ENCODE data around the gene CCDC7.
"Not testable (repeated sequence)": the region's sequence is repeated elsewhere in the genome, so short reads cannot be mapped to it uniquely, and the experiment has no call there.

CCDC7 gene

DNA sequence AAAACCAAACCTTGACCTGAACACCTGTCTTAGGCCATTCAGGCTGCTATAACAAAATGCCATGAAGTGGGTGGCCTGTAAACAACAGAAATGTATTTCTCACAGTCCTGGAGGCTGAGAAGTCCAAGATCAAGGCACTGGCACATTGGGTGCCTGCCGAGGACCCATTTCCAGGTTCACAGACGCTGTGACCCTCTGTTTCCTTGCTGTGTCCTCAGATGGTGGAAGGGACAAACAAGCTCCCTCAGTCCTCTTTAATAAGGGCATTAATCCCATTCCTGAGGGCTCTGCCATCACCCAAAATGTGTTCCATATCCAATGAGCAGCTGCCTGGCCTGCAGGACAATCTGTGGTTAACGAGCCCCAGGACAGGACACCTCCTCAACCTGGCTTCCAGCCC is 444.5 kb downstream of the CCDC7 start:
- no peak for DNase-seq

DNA sequence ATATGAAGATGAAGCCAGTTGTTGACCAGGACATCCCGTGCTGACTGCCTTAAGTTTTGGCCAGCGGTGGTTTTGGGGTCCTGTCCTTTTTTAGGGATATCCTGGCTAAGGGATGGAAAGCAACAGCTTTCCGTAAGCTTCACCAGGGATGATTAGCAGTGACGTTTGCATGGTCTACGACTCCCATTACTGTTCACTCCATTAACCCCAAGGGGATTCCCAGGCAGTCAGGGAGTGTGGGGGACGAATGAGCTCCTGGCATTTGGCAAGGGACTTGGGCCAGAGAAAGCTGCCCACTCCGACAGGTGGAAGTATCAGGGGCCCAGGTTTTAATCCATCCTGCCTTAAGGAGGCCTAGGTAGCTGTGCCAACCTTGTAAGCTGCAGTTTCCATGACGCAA is 445.3 kb downstream of the CCDC7 start:
- no peak for DNase-seq

DNA sequence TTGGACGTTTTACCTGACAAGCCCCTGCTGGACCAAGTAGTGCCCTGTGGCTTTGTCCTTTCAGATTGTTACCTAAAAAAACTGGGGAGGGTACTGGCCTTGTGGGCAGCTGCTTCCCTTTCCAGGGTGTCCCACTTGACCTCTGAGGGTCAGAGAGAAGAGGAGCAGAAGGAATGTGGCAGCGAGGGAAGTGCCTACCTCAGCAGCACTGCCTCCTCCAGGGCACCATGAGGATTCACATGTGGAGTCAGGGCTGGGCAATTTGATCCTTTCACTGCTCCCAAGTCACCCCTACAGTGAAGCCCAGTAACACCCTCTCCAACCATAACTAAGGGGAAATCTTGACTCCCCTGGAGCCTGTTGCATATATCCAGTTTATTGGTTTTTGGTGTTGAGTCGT is 447.5 kb downstream of the CCDC7 start:
- no peak for DNase-seq

DNA sequence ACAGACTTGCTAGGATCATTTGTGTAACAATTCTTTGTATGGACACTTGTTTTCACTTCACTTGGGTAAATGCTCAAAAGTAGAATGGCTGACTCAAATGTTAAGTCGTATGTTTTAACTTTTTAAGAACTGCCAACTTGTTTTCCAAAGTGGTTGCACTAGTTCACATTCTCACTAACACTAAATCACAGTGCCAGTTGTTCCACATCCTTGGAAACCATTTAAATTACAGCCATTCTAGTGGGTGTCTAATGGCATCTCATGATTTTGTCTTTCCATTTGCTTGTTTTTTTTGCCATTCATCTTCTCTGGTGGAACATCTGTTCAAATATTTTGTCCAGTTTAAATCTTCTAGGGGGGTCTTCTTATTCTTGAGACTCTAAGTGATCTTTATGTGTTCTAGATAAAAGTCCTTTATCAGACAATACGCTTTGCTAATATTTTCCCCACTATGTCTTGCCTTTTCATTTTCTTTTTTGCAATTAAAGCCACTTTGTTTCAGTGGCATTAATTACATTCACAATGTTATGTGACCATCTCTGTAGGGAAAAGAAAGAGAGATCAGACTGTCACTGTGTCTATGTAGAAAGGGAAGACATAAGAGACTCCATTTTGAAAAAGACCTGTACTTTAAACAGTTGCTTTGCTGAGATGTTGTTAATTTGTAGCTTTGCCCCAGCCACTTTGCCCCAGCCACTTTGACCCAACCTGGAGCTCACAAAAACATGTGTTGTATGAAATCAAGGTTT is 448.1 kb downstream of the CCDC7 start:
- no peak for DNase-seq

DNA sequence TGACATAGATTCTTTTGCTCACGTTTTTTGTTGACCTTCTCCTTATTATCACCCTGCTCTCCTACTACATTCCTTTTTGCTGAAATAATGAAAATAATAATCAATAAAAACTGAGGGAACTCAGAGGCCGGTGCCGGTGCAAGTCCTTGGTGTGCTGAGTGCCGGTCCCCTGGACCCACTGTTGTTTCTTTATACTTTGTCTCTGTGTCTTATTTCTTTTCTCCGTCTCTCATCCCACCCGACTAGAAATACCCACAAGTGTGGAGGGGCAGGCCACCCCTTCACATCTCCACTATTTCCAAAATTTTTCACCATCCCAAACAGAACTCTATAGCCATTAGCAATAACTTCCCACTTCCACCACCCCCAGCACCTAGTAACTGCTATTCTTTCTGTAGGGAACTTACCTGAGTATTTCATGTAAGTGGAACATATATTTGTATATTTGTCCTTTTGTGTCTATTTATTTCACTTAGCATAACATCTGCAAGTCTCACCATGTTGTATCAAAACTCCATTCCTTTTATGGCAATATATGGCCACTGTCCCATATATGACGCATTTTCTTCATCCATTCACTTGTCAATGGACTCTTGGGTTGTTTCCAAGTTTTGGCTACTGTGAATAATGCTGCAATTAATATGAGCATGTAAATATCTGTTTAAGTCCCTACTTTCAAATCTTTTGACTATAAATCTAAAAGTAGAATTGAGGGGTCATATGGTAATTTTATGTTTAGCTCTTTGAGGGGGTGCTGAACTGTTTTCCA is 449.4 kb downstream of the CCDC7 start:
- not testable (repeated sequence) for DNase-seq

DNA sequence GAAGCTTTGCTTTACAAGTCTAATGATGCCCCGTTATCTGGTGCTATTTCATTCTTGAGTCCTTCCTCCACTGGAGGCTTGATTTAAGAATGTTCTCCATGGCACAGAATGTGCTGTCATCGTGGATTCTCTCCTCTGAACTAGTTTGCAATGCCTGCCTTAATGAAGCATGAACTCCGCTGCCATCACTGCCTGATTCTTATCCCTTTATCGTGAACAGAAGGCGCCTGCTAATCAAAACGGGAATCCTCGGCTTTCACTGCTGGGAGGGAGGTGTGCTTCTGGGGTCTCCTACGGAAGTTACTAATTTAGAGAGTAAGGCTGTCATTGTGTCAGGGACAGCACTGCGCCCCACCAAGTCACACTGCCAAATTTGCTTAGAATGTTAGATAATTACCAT is 455.9 kb downstream of the CCDC7 start:
- DNase-seq = no peak

DNA sequence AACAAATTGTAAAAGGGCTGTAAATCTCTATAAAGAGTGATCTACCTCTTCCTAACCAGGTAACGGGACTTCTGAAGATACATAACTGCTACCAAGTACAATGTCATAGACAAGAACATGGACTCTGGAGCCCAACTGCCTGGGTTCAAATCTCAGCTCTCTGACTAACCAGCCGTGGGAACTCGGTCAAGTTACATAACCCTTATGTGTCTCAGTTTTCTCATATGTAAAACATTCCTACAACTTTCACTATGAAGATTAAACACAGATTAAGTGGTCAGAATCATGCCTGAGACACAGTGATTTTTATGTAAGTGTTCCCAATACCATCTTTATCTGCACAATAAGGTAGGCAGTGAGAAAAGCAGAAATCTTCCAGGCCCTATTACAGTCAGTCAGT is 459.5 kb downstream of the CCDC7 start:
- no peak for DNase-seq

DNA sequence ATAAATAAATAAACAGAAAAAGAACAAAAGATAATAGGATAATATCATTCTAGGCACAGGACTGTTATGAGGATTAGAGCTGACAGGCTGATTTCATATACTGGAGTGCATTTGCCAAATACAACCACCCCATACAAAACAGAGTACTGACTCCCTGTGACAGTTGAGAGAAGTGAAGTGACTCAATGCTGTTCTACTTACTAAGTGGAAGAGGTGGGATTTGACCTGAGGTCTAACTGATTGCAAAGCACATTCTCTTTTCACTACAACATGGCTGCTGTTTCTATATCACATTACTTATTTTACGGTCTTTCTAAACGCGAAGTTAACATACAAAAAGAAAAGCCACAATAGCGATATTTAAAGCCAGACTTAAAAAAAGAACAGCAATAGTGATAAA is 460.7 kb downstream of the CCDC7 start:
- no peak for DNase-seq

DNA sequence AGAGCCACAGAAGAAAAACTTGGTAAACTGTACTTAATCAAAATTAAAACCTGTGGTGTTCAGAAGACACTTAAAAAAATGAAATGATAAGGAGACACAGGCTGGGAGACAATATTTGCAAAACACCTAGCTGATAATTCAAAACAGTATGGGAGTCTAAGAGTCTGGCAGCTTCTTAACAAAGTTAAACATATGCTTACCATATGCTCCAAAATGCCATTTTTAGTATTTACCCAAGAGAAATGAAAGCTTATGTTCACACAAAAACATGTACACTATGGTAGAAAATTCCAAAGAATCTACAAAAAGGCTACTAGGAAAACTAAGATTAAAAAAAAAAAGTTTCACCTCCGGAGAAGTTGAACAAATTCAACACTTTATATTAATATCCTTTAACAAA is 463.5 kb downstream of the CCDC7 start:
- DNase-seq = no peak

DNA sequence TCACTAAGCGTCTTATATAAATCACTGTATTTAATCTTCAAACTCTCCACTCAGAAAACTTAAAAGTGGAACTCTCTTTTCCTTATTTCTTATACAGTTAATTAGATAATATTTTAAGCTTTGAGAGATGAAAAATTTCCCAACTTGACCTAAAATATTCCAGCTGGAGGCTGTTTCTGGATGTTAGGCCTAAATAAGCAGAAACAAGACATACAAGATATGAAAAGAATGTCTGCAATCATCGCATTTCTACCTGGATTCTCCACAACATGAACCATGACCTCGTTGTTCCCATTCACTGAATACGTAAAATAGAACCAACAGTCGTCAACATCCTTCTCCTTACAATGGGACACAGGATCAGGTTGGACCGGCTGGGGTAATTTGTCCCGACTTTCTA is 464.0 kb downstream of the CCDC7 start:
- DNase-seq = not testable (repeated sequence)

DNA sequence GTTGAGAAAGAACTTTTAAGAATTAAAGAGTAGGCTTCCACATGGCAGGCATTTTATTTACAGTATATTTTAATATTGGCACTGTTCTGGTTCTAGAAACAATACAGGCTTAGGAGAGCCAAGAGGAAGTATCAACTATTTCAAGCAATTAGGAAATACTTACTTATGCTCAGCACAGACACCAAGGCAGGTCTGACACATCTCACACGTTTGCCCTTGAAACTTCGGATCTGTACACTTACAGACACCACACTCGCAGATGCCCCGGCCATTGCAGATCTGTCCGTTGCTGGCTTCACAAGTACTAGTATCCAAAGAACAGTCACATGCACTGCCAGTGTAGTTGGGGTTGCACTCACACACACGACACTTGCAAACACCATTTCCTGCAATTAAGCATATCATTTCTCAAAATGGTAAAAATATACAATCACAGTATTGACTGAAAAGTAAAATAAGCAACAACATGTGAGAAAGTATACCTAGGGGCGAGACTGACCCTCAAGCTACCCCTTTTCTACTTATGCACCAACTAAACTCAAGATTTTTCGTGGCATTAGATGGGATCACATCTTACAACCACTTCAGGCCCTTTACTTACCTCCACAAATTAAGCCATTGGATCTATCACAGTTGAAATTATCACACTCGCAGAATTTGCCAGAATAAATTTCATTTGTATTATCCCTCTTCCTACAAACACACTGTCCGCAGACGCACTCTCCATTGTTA is 465.5 kb downstream of the CCDC7 start:
- no peak for DNase-seq

DNA sequence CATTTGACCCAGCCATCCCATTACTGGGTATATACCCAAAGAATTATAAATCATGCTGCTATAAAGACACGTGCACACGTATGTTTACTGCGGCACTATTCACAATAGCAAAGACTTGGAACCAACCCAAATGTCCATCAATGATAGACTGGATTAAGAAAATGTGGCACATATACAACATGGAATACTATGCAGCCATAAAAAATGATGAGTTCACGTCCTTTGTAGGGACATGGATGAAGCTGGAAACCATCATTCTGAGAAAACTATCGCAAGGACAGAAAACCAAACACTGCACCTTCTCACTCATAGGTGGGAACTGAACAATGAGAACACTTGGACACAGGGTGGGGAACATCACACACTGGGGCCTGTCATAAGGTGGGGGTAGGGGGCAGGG is 471.9 kb downstream of the CCDC7 start:
- DNase-seq = not testable (repeated sequence)

DNA sequence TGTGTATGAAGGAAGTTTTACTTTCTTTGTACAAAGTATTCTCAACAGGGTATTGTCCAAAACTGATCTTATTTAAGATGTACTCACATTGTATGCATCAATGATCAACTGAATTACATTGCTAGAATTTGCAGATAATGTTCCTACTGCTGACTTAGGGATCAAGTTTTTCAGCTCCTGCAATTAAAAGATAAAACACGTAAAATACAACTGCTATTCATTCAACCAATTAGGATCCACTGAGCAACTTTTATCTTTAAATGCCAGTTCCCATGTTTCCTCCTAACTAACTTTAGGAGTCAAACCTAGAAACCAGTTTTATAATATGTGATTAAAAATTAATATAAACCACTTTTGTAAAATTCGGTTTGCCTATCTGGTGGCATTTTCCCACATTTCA is 476.2 kb downstream of the CCDC7 start:
- no peak for DNase-seq

DNA sequence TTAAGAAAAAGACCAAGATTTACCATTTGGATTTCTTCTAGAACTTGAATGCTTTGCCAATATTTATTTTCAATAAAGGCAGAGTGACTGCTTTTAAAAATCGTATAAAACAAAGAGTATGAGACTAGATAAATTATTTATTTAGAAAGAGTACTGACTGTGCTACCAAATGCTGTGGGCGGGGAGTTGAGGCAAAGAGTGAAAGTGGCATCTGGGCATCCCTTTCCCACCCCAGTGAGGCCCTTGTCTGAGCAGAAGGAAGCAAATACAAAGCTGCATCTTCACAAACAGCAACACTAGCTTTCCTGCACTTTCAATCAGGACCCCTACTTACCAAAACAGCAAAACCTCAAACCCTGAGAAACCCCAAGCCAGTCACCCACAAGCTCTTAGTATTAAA is 477.2 kb downstream of the CCDC7 start:
- DNase-seq = no peak

DNA sequence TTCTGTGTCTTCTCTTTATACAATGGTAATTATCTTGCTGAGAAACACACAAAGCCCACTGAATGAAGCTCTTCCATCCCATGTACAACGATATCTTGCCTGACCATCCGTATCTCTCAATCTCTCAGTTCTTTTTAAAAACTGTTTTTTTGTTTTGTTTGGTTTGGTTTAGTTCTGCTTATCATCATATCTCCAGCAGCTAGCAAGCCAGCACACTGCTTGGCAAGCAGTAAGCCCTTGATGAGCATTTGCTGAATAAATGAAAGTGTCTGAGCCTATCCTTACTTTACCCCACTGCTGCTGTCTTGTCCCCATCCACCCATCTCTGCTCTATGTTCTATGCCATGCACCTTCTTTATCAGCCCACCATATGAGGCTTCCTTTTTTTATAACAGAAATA is 477.9 kb downstream of the CCDC7 start:
- DNase-seq = no peak

All from NCI-H2171 (cell line).